GM19324 (cell line): Measurements from ENCODE around the gene VARS2.

ENCODE experiments used
- ATAC-seq: cut with Tn5 transposase; IDR thresholded peaks from one replicate; pipeline ENCODE4 v1.9.1; 2021; ENCODE audit warnings: mild to moderate bottlenecking, moderate library complexity; ENCODE audit not compliant: unreplicated experiment, low FRiP score

VARS2 gene

GRCh38 chr6:30883685-30884520, 30.1 kb upstream of the VARS2 start, which contains the start of gene DDR1:
DDR1 (plus strand) TSS chr6:30884519; CDS start chr6:30888730, 4,211 bp downstream.
- ATAC-seq = no peak

- ATAC-seq = no peak
Measured at GRCh38 chr6:30884521-30885480, 29.2 kb upstream of the VARS2 start.

GRCh38 chr6:30885481-30885998, 28.5 kb upstream of the VARS2 start:
- no peak for ATAC-seq

GRCh38 chr6:30885999-30886896, 27.8 kb upstream of the VARS2 start:
- no peak for ATAC-seq

- ATAC-seq = no peak
Measured at GRCh38 chr6:30886897-30887255, 27.2 kb upstream of the VARS2 start.

- no peak for ATAC-seq
Measured at GRCh38 chr6:30887901-30888815, 25.9 kb upstream of the VARS2 start.

GRCh38 chr6:30888816-30889495, 25.1 kb upstream of the VARS2 start:
- no peak for ATAC-seq

GRCh38 chr6:30889496-30889885, 24.5 kb upstream of the VARS2 start:
- ATAC-seq = no peak

- no peak for ATAC-seq
Measured at GRCh38 chr6:30889921-30890645, 24.0 kb upstream of the VARS2 start.

- ATAC-seq = no peak
Measured at GRCh38 chr6:30890646-30891449, 23.2 kb upstream of the VARS2 start.

- ATAC-seq = no peak
Measured at GRCh38 chr6:30891450-30891723, 22.7 kb upstream of the VARS2 start.

- no peak for ATAC-seq
Measured at GRCh38 chr6:30891816-30892538, 22.1 kb upstream of the VARS2 start.

GRCh38 chr6:30893001-30893591, 20.9 kb upstream of the VARS2 start:
- no peak for ATAC-seq

GRCh38 chr6:30893666-30894065, 20.4 kb upstream of the VARS2 start:
- ATAC-seq = no peak

GRCh38 chr6:30894381-30894780, 19.7 kb upstream of the VARS2 start:
- no peak for ATAC-seq

GRCh38 chr6:30894935-30895334, 19.1 kb upstream of the VARS2 start:
- ATAC-seq = no peak
